Prostate gland (tissue), 2 donors: ENCODE measurements around the gene UNC119.

Source experiments
- CTCF ChIP-seq, 4 experiments: fragments of 200-600 bp in 2 of 4; fragments of 450-650 bp in 2 of 4; sonication (generic) in 2 of 4; IDR thresholded peaks; 1 replicate in 3 of 4; 2 replicates in 1 of 4; pipeline ENCODE4 v1.5.1; 2016 to 2019; ENCODE audit warnings: antibody characterized with exemption in 4 of 4, mild to moderate bottlenecking in 2 of 4, moderate library complexity in 2 of 4
- POLR2AphosphoS5 ChIP-seq: sonication (generic); formaldehyde crosslinking; IDR thresholded peaks from one replicate; pipeline ENCODE4 v1.6.1; 2017; ENCODE audit warnings: antibody characterized with exemption

GRCh38 chr17:28540231-28540630, 12.2 kb downstream of the UNC119 start:
- TF ChIP-seq CTCF (IDR thresholded peaks at IDR 0.05): no peak
- no peak for TF ChIP-seq POLR2AphosphoS5
